K562 (cell line): ENCODE data around the gene PYM1. TPM values are rescaled to one million over a fixed set of nuclear protein-coding genes. Genes with fewer than 3 reads are reported as not detected.

Experiments
- BRD9 ChIP-seq: fragments of 450-650 bp; IDR thresholded peaks from 2 replicates; pipeline ENCODE4 v1.6.1; 2018; ENCODE audit warnings: low read depth; ENCODE audit not compliant: partially characterized antibody
- DPF2 ChIP-seq: fragments of 450-650 bp; IDR thresholded peaks from 2 replicates; pipeline ENCODE4 v1.6.1; 2016
- GATAD2A ChIP-seq: fragments of 450-650 bp; IDR thresholded peaks from 2 replicates; pipeline ENCODE4 v1.6.1; 2017
- GTF2E2 ChIP-seq: fragments of 200-800 bp; sonication (Bioruptor generic); IDR thresholded peaks from 2 replicates; pipeline ENCODE4 v1.6.1; 2016; ENCODE audit warnings: missing genetic modification characterization, missing compliant biosample characterization
- KDM5B ChIP-seq: fragments of 200-600 bp; sonication (generic); IDR thresholded peaks from 2 replicates; pipeline ENCODE4 v1.6.1; 2012; ENCODE audit warnings: low read depth, mild to moderate bottlenecking, moderate library complexity, low read length, control low read depth, inconsistent platforms; ENCODE audit not compliant: insufficient replicate concordance
- LARP7 ChIP-seq: fragments of 450-650 bp; IDR thresholded peaks from 2 replicates; pipeline ENCODE4 v1.6.1; 2016
- NCOA1 ChIP-seq: fragments of 450-650 bp; IDR thresholded peaks from 2 replicates; pipeline ENCODE4 v1.6.1; 2016; ENCODE audit warnings: low read depth
- NFATC3 ChIP-seq: fragments of 450-650 bp; IDR thresholded peaks from 2 replicates; pipeline ENCODE4 v1.6.1; 2017; ENCODE audit warnings: mild to moderate bottlenecking
- NFRKB ChIP-seq: fragments of 450-650 bp; IDR thresholded peaks from 2 replicates; pipeline ENCODE4 v1.6.1; 2016; ENCODE audit warnings: low read depth
- PYGO2 ChIP-seq: fragments of 450-650 bp; IDR thresholded peaks from 2 replicates; pipeline ENCODE4 v1.6.1; 2016; ENCODE audit warnings: mild to moderate bottlenecking, missing genetic modification characterization, moderate library complexity, missing compliant biosample characterization
- SMARCA4 ChIP-seq: fragments of 450-650 bp; IDR thresholded peaks from 2 replicates; pipeline ENCODE4 v1.6.1; 2016
- SMARCB1 ChIP-seq: IDR thresholded peaks from 2 replicates; pipeline ENCODE4 v1.6.1; 2011; ENCODE audit warnings: improper control_type of control experiment, low read depth; ENCODE audit not compliant: insufficient read length
- SREBF2 ChIP-seq: sonication (generic); formaldehyde crosslinking; IDR thresholded peaks from 2 replicates; pipeline ENCODE4 v1.4.0; 2020; ENCODE audit warnings: mild to moderate bottlenecking, missing genetic modification reagents
- TGIF2 ChIP-seq: sonication (generic); formaldehyde crosslinking; IDR thresholded peaks from 2 replicates; pipeline ENCODE4 v1.8.1; 2022; ENCODE audit warnings: mild to moderate bottlenecking, missing genetic modification reagents, moderate library complexity
- ZBTB7A ChIP-seq: IDR thresholded peaks from 2 replicates; pipeline ENCODE4 v1.6.1; 2011; ENCODE audit warnings: low read depth, mild to moderate bottlenecking, low read length, moderate library complexity, borderline replicate concordance; ENCODE audit not compliant: control insufficient read depth
- ZEB2 ChIP-seq: fragments of 450-650 bp; IDR thresholded peaks from 2 replicates; pipeline ENCODE4 v1.6.1; 2016
- ZKSCAN3 ChIP-seq: fragments of 250-450 bp; sonication (Bioruptor Pico); IDR thresholded peaks from 2 replicates; pipeline ENCODE4 v1.4.0; 2020
- ZNF146 ChIP-seq: IDR thresholded peaks from one replicate; pipeline ENCODE4 v1.6.1; 2018; ENCODE audit warnings: missing compliant biosample characterization; ENCODE audit not compliant: unreplicated experiment
- ZNF165 ChIP-seq: fragments of 250-450 bp; sonication (Bioruptor Pico); IDR thresholded peaks from 2 replicates; pipeline ENCODE4 v1.4.0; 2020; ENCODE audit warnings: borderline replicate concordance
- polyA plus RNA-seq, 8 experiments: library from polyadenylated mRNA; depleted of rRNA in 4 of 8; stranded (reverse) in 5 of 8; unstranded in 3 of 8; fragments of >200 nt; fragmentation: Nextera tagmentation in 2 of 8; fragmentation: Illumina TruSeq in 1 of 8; extraction: Ambion mirVana in 2 of 8; extraction: Trizol in 1 of 8; gene quantifications; 2 replicates each; pipeline versions ENCODE4 v1.2.1 to v1.2.3, GENCODE V29; 2011 to 2014; ENCODE audit warnings: inconsistent platforms in 1 of 8, missing spikeins in 1 of 8
- total RNA-seq, 7 experiments: library from RNA; depleted of rRNA in 6 of 7; stranded (reverse); fragments of >200 nt in 6 of 7; fragmentation: Illumina TruSeq in 2 of 7; extraction: Trizol in 2 of 7; gene quantifications; 2 replicates each; pipeline versions ENCODE4 v1.2.1 to v1.2.3, GENCODE V29; 2011 to 2021; ENCODE audit warnings: low replicate concordance in 1 of 7
- TF ChIP-seq, protein P1 (sequence below), 2 experiments: fragments of 450-650 bp; IDR thresholded peaks; 2 replicates each; pipeline ENCODE4 v1.6.1; 2018; ENCODE audit warnings: mild to moderate bottlenecking in 2 of 2, low read depth in 1 of 2; ENCODE audit not compliant: partially characterized antibody in 2 of 2
- TF ChIP-seq, protein P2 (sequence below): fragments of 450-650 bp; formaldehyde crosslinking; conservative IDR thresholded peaks from 2 replicates; pipeline ENCODE4 v1.4.0; 2022; ENCODE audit warnings: mild to moderate bottlenecking, missing genetic modification characterization
- TF ChIP-seq, protein P3 (sequence below): fragments of 450-650 bp; IDR thresholded peaks from 2 replicates; pipeline ENCODE4 v1.7.0; 2016; ENCODE audit warnings: borderline replicate concordance

The PYM1 gene
- total and polyA plus RNA-seq, 9 of the 15 experiments (the other 6 are each of a cell fraction or from before 2014, with no cell fraction given) = 29.0 to 51.3 (median 34.1) TPM

DNA sequence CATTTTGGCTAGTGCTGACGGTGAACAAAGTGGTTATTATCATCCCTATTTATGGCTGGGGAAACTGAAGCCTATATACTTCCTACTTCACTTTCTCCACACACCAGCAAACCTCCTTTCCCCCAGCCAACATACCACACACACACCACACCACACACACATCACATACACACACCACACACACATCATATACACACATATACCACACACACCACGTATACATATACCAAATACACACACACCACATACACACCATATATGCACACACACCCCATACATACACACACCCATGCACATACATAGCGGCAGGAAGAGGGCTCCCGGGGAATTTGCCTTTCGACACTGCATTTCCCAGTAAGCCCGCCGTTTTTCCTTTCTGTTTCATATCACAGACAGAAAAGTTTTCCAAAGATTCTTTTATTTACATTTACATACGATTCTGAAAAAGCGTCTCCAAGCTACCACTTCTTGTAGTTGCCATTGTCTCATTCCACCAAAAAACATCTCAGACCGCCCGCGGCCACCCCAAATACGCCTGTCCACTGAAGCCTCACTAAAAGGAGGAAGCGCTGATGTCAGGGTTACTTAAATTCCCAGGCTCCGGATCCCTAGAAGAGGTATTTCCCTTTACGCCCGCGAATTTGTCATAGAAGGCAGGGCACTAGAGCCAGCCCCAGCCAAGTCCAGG, 45.4 kb upstream of the PYM1 start (continued):
- TF ChIP-seq, protein P1, sequence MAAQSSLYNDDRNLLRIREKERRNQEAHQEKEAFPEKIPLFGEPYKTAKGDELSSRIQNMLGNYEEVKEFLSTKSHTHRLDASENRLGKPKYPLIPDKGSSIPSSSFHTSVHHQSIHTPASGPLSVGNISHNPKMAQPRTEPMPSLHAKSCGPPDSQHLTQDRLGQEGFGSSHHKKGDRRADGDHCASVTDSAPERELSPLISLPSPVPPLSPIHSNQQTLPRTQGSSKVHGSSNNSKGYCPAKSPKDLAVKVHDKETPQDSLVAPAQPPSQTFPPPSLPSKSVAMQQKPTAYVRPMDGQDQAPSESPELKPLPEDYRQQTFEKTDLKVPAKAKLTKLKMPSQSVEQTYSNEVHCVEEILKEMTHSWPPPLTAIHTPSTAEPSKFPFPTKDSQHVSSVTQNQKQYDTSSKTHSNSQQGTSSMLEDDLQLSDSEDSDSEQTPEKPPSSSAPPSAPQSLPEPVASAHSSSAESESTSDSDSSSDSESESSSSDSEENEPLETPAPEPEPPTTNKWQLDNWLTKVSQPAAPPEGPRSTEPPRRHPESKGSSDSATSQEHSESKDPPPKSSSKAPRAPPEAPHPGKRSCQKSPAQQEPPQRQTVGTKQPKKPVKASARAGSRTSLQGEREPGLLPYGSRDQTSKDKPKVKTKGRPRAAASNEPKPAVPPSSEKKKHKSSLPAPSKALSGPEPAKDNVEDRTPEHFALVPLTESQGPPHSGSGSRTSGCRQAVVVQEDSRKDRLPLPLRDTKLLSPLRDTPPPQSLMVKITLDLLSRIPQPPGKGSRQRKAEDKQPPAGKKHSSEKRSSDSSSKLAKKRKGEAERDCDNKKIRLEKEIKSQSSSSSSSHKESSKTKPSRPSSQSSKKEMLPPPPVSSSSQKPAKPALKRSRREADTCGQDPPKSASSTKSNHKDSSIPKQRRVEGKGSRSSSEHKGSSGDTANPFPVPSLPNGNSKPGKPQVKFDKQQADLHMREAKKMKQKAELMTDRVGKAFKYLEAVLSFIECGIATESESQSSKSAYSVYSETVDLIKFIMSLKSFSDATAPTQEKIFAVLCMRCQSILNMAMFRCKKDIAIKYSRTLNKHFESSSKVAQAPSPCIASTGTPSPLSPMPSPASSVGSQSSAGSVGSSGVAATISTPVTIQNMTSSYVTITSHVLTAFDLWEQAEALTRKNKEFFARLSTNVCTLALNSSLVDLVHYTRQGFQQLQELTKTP (IDR thresholded peaks at IDR 0.05; ENCODE audit: low read depth in 1 of 2, partially characterized antibody in 2 of 2) = peak; percentile 67 to 93
- TF ChIP-seq ZNF165 (CRISPR knock-in tag) = no peak
- TF ChIP-seq TGIF2 (CRISPR knock-in tag) = no peak
- TF ChIP-seq ZEB2 = 0 out of 2 replicates have a peak, but pooled peaks have one; percentile 37
- TF ChIP-seq SMARCB1 = no peak
- TF ChIP-seq, protein P2, sequence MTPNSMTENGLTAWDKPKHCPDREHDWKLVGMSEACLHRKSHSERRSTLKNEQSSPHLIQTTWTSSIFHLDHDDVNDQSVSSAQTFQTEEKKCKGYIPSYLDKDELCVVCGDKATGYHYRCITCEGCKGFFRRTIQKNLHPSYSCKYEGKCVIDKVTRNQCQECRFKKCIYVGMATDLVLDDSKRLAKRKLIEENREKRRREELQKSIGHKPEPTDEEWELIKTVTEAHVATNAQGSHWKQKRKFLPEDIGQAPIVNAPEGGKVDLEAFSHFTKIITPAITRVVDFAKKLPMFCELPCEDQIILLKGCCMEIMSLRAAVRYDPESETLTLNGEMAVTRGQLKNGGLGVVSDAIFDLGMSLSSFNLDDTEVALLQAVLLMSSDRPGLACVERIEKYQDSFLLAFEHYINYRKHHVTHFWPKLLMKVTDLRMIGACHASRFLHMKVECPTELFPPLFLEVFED = peak; percentile 97
- TF ChIP-seq BRD9 = peak; percentile 94
- no peak for TF ChIP-seq ZNF146
- peak; percentile 81 for TF ChIP-seq DPF2
- peak; percentile 63; the same call in 1 of the 2 replicates for TF ChIP-seq NFATC3
- TF ChIP-seq SREBF2 (CRISPR knock-in tag) = no peak
- TF ChIP-seq KDM5B = peak; percentile 53
- TF ChIP-seq, protein P3, sequence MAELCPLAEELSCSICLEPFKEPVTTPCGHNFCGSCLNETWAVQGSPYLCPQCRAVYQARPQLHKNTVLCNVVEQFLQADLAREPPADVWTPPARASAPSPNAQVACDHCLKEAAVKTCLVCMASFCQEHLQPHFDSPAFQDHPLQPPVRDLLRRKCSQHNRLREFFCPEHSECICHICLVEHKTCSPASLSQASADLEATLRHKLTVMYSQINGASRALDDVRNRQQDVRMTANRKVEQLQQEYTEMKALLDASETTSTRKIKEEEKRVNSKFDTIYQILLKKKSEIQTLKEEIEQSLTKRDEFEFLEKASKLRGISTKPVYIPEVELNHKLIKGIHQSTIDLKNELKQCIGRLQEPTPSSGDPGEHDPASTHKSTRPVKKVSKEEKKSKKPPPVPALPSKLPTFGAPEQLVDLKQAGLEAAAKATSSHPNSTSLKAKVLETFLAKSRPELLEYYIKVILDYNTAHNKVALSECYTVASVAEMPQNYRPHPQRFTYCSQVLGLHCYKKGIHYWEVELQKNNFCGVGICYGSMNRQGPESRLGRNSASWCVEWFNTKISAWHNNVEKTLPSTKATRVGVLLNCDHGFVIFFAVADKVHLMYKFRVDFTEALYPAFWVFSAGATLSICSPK = peak; percentile 97; the same call in 1 of the 2 replicates
- TF ChIP-seq SMARCA4 = peak; percentile 75
- 0 out of 2 replicates have a peak, but pooled peaks have one; percentile 32 for TF ChIP-seq GTF2E2
- TF ChIP-seq NCOA1 = peak; percentile 68; the same call in 1 of the 2 replicates
- TF ChIP-seq NFRKB = peak; percentile 82; the same call in 1 of the 2 replicates
- peak; percentile 98 for TF ChIP-seq LARP7
- no peak for TF ChIP-seq ZKSCAN3 (CRISPR knock-in tag)
- 0 out of 2 replicates have a peak, but pooled peaks have one; percentile 56 for TF ChIP-seq GATAD2A
- no peak for TF ChIP-seq PYGO2
- TF ChIP-seq ZBTB7A = no peak
